ENCODE measurements around the gene CNR2.

CNR2 gene

DNA sequence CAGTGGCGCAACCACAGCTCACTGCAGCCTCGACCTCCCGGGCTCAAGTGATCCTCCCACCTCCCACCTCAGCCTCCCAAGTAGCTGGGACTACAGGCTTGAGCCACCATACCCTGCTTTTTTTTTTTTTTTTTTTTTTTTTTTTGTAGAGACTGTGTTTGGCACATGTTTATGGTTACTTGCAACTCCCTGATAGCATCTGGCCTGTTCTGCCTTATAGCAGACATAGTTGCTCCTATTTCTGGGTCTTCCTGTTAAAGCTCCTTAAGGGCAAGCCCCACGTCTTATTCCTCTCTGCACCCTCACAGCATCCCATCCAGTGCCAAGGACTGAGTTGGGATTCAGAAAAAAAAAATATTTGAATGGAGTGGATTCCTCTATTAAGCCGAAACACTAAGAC lies 17.1 kb upstream of the CNR2 start:
- Histone ChIP-seq H3K36me3 (no peaks in the 10 kb centered on the region), H3K9me3 (no peaks in the 10 kb centered on the region), H3K4me3 (ENCODE audit: low read depth, low read length) (no peak overlapping the region), H3K27me3 (no peaks in the 10 kb centered on the region), H3K4me1 (no peaks in the 10 kb centered on the region)
- no peak for TF ChIP-seq CTCF (IDR thresholded peaks at IDR 0.05; ENCODE audit: low read depth, low read length)
- no peak for DNase-seq

GRCh38 chr1:23928789-23929188 lies 15.6 kb upstream of the CNR2 start:
- TF ChIP-seq CTCF (IDR thresholded peaks at IDR 0.05; ENCODE audit: low read depth, low read length): no peak
- Histone ChIP-seq H3K27me3 (no peaks in the 10 kb centered on the region), H3K36me3 (no peaks in the 10 kb centered on the region), H3K4me3 (ENCODE audit: low read depth, low read length) (no peak overlapping the region), H3K4me1 (no peaks in the 10 kb centered on the region), H3K9me3 (no peaks in the 10 kb centered on the region)
- no peak for DNase-seq

DNA sequence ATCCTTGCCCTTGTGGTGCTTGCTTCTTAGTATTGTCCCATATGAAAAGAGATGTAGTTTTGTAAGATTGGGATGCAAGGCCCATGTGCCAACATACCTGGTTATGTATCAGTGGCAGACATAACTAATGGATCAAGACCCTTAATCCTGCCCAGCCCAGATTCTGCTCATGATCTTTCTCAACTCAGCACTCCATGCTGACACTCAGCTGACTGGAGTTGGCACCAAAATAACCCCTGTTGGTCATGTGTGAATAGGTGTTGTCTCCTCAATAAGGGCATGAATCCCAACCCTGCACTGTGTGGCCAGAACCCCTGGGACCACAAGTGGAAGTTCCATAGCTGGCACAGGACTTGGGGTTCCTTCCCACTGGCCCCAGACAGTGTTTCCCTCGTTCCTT lies 13.9 kb upstream of the CNR2 start:
- DNase-seq: no peak
- no peaks in the 10 kb centered on the region for H3K9me3 ChIP-seq
- no peak overlapping the region for H3K4me3 ChIP-seq (ENCODE audit: low read depth, low read length)
- no peak for TF ChIP-seq CTCF (IDR thresholded peaks at IDR 0.05; ENCODE audit: low read depth, low read length)
- H3K36me3 ChIP-seq: no peaks in the 10 kb centered on the region
- H3K27me3 ChIP-seq: no peaks in the 10 kb centered on the region
- no peaks in the 10 kb centered on the region for H3K4me1 ChIP-seq

DNA sequence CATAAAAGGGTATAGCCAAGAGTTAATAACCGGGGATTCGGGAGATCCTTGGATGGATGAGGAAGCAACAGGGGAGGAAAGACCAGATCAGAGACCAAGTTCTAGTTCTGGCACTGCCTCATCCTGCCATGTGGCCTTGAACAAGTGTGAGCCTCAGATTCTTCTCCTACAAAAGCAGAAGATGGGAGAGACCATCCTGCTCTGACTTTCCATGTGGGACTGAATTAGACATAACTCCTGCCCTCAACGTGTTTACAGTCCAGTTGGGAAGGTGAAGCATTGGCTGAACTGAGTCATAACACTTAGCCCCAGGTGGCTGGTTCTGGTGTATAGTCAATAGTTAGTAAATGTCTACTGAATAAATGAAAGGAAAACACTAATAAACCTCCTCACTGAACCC lies 12.1 kb upstream of the CNR2 start:
- H3K9me3 ChIP-seq: no peaks in the 10 kb centered on the region
- H3K4me3 ChIP-seq (ENCODE audit: low read depth, low read length): no peak overlapping the region
- H3K36me3 ChIP-seq: no peaks in the 10 kb centered on the region
- H3K27me3 ChIP-seq: no peaks in the 10 kb centered on the region
- no peak for DNase-seq
- H3K4me1 ChIP-seq: no peaks in the 10 kb centered on the region
- TF ChIP-seq CTCF (IDR thresholded peaks at IDR 0.05; ENCODE audit: low read depth, low read length): no peak

DNA sequence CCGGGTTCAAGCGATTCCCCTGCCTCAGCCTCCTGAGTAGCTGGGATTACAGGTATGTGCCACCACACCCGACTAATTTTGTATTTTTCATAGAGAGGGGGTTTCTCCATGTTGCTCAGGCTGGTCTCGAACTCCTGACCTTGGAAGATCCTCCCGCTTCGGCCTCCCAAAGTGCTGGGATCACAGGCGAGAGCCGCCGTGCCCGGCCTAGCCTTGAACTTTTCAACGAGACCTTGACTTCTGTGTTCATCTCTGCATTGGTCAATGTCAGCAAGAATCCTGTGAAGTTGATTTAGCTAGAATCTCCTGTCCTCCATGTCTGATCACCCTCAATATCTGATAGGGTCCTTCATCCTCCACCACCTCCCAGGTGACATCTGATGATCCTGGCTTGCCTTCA lies 11.4 kb upstream of the CNR2 start:
- Histone ChIP-seq H3K36me3 (no peaks in the 10 kb centered on the region), H3K27me3 (no peaks in the 10 kb centered on the region), H3K4me3 (ENCODE audit: low read depth, low read length) (no peak overlapping the region), H3K4me1 (no peaks in the 10 kb centered on the region), H3K9me3 (no peaks in the 10 kb centered on the region)
- no peak for TF ChIP-seq CTCF (IDR thresholded peaks at IDR 0.05; ENCODE audit: low read depth, low read length)
- DNase-seq: no peak

DNA sequence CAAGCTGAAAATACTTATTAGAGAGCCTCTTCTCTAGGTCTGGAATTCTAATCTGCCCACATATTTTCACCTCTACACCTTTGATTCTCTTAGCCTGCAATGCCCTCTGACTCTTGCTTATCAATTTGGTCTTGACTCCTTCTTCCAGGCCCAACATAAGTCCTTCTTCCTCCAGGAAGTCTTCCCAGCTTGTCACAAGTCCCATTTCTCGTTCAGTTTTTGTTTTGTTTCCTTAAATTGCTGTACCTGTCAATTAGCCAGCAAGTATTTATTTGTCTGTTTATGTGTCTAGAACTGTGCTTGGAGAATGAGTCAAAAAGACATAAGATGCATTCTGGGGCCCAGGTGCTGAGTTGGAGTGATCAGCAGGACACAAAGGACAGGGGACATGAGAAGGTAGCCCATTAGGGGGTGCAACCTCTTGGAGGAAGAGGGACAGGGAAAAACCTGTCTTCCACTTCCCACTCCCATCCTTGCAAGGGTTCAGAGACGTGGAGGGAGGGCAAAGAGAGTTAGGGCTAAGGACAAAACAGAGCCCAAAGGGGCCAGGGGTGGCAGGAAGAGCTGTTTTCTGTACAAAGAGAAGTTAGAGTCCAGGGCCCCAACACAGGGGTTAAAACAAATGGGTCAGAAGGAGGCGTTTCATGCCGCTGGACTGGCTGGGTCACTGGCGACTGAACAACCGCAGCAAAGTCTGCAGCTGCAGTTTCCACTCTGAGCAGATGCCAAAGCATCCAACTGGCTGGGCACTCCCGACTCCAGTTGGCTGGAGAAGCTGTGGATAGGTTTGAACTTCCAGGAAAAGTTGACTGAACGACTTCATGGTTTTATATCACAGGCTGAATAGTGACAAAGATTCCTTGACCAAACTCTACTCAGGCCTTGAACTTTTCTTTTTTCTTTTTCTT lies 10.7 kb upstream of the CNR2 start:
- no peak overlapping the region for H3K4me3 ChIP-seq (ENCODE audit: low read depth, low read length)
- TF ChIP-seq CTCF (IDR thresholded peaks at IDR 0.05; ENCODE audit: low read depth, low read length): no peak
- no peaks in the 10 kb centered on the region for H3K36me3 ChIP-seq
- DNase-seq: no peak
- no peaks in the 10 kb centered on the region for H3K4me1 ChIP-seq
- no peaks in the 10 kb centered on the region for H3K9me3 ChIP-seq
- H3K27me3 ChIP-seq: no peaks in the 10 kb centered on the region
